ENCODE measurements around the gene PDCD1LG2.
"Not testable (repeated sequence)": the region's sequence is repeated elsewhere in the genome, so short reads cannot be mapped to it uniquely, and the experiment has no call there.

The PDCD1LG2 gene

DNA sequence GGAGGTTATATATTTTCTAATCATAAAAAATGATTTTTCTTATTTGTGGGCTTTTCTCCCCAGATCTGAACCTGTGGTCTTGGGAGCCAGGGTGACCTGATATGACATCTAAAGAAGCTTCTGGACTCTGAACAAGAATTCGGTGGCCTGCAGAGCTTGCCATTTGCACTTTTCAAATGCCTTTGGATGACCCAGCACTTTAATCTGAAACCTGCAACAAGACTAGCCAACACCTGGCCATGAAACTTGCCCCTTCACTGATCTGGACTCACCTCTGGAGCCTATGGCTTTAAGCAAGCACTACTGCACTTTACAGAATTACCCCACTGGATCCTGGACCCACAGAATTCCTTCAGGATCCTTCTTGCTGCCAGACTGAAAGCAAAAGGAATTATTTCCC, 59.6 kb downstream of the PDCD1LG2 start:
- DNase-seq = no peak

DNA sequence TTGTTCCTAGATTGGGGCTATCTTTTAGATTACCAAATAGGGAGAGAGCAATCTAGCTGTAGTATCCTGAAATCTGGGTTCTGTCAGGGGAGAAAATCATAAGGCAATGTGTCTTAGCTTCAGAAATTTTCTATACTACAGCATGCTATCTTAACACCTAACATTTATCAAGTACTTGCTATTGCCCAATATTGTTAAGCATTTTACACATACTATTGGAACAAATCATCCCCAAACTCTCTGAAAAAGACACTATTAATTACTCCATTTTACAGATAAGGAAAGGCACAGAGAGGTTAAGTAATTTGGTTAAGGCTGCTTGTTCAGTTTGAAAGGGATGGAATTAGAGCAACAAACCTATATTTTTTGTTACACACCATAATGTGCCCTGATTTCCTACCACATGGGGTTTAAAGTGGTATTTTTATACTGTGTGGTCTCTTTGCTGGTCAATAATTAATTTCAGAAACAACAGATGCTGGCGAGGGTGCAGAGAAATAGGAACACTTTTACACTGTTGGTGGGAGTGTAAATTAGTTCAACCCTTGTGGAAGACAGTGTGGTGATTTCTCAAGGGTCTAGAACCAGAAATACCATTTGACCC, 61.4 kb downstream of the PDCD1LG2 start:
- DNase-seq = no peak

- DNase-seq = no peak
Measured at GRCh38 chr9:5574097-5574496, 63.8 kb downstream of the PDCD1LG2 start.

- no peak for DNase-seq
Measured at GRCh38 chr9:5575000-5575399, 64.7 kb downstream of the PDCD1LG2 start.

DNA sequence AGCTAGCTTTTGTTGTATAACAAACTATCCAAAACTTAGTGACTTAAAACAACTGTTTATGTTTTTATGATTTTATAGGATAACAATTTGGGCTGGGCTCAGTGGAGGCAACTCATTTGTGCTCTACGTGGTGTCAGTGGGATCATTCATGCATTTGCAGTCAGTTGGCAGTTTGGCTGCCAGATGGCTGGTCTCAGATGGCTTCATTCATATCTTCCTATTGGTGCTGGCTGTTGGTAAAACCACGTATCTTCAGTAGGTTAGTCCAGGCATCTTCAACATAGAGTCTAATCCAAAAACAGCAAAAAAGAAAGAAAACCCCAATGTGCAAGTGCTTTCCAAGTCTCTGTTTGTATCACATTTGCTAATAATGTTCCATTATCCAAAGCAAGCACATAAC, 66.9 kb downstream of the PDCD1LG2 start:
- no peak for DNase-seq

DNA sequence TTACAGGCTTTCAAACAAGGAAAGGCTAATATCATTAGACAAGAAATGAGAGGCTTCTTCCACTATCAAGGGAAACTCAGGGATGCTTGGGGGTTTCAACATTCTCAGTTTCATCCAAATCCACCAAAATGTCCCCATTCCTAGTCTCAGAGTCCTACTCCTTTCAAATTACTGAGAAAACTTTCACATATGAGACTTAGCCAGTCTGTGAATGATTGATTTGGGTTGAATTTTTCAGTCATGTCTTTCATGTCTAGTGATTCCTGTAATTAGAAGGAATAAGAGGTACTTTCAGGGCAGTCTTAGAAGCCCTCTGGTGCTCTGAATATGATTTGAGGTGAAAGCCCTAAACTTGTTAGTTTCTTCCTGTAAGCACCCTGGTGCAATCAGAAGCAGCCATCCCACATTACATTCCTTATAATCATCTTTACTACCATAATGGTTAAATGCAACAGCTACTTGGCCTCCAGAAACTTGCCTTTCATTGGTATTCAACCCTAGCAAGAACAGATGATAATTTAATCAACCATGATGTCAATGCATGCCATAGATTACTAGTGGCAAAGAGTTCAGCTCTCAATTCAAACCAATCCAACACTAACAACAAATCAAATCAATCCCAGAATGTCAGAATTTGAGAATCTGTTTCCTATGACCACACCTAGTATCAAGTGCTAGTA, 67.8 kb downstream of the PDCD1LG2 start:
- DNase-seq = no peak

DNA sequence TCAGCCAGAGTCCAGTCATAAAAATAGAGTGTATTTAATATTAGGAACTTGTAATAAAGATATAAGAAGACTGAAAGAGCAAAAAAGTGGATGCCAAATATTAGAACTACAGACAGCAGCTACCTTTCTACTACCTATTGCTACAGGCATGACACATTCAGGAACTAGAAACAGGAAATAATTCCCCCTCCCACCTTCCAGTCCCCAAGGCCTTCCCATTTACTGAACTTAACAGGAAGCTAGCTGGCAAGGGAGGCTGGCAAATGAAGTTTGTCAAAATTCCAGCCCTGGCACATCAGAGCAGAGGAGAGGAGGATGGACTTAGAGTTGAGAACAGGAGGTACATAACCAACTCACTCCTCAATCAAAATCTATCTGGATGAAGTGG, 68.4 kb downstream of the PDCD1LG2 start:
- DNase-seq = no peak

DNA sequence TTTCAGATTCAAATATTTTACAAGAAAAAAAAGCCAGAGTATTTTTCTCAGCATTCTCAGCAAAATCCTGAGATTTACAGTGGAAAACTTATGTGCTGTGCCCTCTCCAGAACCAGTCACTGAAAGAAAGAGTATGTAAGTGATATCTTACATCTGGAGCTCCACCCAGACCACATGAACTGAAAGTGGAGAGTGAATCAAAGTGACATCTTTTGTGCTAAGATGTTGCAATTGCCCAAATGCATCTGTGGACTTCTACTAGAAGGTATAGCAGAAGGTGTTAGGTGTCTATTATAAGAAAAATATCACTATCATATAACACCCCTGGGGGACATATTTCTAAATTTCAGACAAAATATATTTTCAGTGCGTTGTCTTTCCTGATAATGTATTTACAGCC, 69.5 kb downstream of the PDCD1LG2 start:
- no peak for DNase-seq

- no peak for DNase-seq
Measured at GRCh38 chr9:5580650-5581049, 70.3 kb downstream of the PDCD1LG2 start.

DNA sequence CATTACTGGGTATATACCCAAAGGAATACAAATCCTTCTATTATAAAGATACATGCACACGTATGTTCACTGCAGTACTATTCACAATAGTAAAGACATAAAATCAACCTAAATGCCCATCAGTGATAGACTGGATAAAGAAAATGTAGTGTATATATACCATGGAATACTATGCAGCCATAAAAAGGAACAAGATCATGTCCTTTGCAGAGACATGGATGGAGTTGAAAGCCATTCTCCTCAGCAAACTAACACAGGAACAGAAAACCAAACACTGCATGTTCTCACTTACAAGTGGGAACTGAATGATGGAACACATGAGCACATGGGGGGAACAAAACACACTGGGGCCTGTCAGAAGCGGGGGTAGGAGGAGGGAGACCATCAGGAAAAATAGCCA, 71.4 kb downstream of the PDCD1LG2 start:
- DNase-seq = not testable (repeated sequence)

DNA sequence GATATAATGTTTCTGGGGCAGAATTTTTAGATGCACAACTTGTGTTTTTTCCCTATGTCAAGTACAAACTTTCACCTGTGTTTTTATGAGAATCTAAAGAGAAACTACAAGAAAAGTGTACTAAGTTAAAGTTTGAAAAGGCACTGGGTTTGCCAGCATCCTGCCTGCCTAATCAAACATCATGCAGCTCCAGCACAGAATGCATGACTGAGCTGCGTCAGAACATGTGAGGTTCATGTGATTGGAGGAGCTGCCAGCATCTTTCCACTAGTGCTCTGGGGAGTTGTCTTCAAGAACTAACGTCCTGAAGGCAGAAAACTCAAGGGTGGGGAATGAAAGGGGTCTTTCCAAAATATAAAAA, 72.5 kb downstream of the PDCD1LG2 start:
- peak; percentile 53 for DNase-seq

- no peak for DNase-seq
Measured at GRCh38 chr9:5586391-5586802, 76.1 kb downstream of the PDCD1LG2 start.

GRCh38 chr9:5587024-5587423, 76.7 kb downstream of the PDCD1LG2 start:
- DNase-seq = no peak

GRCh38 chr9:5592231-5592630, 81.9 kb downstream of the PDCD1LG2 start:
- no peak for DNase-seq

DNA sequence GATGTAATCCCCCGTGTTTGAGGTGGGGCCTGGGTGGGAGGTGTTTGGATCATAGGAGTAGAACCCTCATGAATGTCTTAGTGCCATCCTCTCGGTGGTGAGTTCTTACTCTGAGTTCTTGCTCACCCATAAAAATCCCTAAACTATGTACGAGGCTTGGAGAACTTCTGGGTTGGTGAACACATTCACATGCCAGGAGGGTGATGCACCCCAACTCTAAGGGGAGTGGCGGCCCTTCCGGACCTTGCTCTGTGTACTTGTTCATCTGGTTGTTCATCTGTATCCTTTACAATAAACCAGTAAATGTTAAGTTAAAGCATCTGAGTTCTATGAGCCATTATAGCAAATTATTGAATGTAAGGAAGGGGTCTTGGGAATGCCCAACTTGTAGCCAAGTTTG, 82.6 kb downstream of the PDCD1LG2 start:
- DNase-seq = no peak

DNA sequence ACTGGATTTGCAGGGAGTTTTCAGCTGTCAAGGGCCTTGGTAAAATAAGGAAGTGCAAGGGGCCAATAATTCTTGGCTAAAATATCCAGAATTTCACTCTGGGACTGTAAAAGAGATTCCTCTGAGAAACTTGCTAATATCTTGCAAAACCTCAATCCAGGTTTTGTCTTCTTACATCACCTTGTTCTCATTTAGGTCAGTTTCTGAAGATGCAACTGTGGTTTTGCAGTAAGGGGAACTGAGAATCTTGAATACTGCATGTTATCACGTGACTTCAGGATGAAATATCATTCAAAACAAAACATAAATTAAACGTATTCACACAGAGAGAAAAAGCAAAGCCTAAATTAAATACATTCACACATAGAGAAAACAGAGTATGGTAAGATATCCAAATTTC, 83.6 kb downstream of the PDCD1LG2 start:
- DNase-seq = no peak

GRCh38 chr9:5596173-5596572, 85.8 kb downstream of the PDCD1LG2 start:
- no peak for DNase-seq

GRCh38 chr9:5608298-5609225, 98.2 kb downstream of the PDCD1LG2 start:
- DNase-seq = no peak

- no peak for DNase-seq
Measured at GRCh38 chr9:5609226-5609596, 98.9 kb downstream of the PDCD1LG2 start.

- no peak for DNase-seq
Measured at GRCh38 chr9:5610491-5610890, 100.2 kb downstream of the PDCD1LG2 start.

DNA sequence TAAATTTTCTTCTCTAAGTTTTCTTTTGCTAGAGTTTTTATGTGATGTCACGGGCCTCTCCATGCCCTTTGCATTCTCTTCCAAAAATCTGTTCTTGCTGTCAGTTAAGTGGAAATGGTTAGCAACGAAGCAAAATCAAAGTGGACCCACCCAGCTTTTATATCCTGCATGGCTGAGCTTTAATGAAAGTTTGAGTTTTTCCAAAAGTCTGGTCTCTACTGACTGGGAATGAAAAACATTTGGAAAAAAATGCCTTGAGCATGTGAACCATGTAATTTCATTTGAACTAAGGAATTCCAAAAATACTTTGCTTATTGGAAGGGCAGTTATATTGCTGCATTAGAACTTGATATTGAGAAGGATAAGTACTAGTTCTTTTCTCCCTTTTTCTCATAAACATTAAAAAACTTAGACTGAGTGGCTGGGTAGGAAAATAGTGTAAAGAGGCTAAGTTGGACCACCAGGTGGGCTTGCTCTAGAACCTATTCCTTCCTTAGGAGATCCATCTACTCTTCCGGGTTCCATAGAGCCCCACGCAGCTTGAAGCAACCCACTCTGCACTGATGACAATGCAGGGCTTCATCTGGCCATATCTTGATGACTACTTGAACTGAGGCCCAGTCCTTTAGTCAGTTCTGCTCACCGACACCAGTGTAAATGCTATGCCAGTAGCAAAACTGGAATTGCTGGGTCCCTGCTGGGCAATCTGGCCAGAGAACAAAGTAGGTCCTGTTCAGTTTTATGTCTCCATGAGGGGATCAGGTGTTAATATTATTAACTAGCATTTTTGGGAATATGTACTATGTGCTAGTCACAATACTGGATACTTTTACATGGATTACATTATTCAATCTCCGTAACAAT, 101.2 kb downstream of the PDCD1LG2 start:
- no peak for DNase-seq

DNA sequence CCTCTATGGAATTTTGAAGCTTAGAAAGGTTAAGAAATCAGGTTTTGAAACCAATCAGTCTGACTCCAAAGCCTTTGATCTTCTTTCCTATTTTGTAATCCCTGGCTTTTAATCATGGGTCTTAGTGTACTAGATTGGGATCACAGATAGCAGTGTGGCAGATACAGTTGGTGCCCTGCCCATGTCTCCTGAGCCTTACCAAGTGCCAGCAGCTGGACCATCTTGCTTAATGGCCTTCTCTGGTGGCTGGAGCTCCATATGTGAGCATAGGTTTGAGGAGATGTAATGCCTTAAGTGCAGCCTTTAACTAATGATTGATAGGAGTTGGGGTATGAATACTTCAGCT, 101.8 kb downstream of the PDCD1LG2 start:
- no peak for DNase-seq

- no peak for DNase-seq
Measured at GRCh38 chr9:5614192-5614591, 103.9 kb downstream of the PDCD1LG2 start.

All from femur (tissue), 1 donor.